ENCODE results near the gene TMEM242. TPM values are rescaled to one million over a fixed set of nuclear protein-coding genes. Genes with fewer than 3 reads are reported as not detected.

The TMEM242 gene
- total and polyA plus RNA-seq, 10 of the 15 experiments (the other 5 are each of a cell fraction or from before 2014, with no cell fraction given) = 2.8 to 9.8 (median 5.5) TPM

GRCh38 chr6:157282284-157282683 lies 41.0 kb downstream of the TMEM242 start:
- no peak for FAIRE-seq
- Histone ChIP-seq H3K27me3 (replicated peaks in 1 of 2; ENCODE audit: control insufficient read depth in 2 of 2, insufficient read depth in 2 of 2, low read length in 1 of 2) (no peaks in the 10 kb centered on the region), H2AFZ (ENCODE audit: control insufficient read depth, low read depth, low read length) (no peak overlapping the region), H3K27ac (ENCODE audit: control insufficient read depth, insufficient read depth) (no peak overlapping the region), H3K9me3 (replicated peaks; ENCODE audit: control insufficient read depth, insufficient read depth, low read length) (no peaks in the 10 kb centered on the region), H3K4me1 (ENCODE audit: control insufficient read depth, insufficient read depth, low read length) (no peaks in the 10 kb centered on the region), H3K4me3 (no peak overlapping the region), H3K36me3 (ENCODE audit: control insufficient read depth in 2 of 2, insufficient read depth in 2 of 2, low read length in 1 of 2) (no peaks in the 10 kb centered on the region), H3K4me2 (ENCODE audit: control insufficient read depth, insufficient read depth) (no peak overlapping the region), H3K9ac (ENCODE audit: control insufficient read depth, insufficient read depth, low read length) (no peak overlapping the region), H3K79me2 (ENCODE audit: control insufficient read depth, insufficient read depth, low read length) (no peaks in the 10 kb centered on the region), H4K20me1 (ENCODE audit: control insufficient read depth, insufficient read depth) (no peaks in the 10 kb centered on the region)
- ATAC-seq = no peak
- TF ChIP-seq MYC (IDR thresholded peaks at IDR 0.05; ENCODE audit: insufficient read depth, insufficient read length, insufficient replicate concordance, low read length, severe bottlenecking) (no peak), NFYB (IDR thresholded peaks at IDR 0.05; ENCODE audit: insufficient read depth, low read depth, low read length) (no peak), SIN3A (IDR thresholded peaks at IDR 0.05; ENCODE audit: low read depth, low read length) (no peak), TCF12 (IDR thresholded peaks at IDR 0.05; ENCODE audit: low read depth, low read length) (no peak), E2F4 (IDR thresholded peaks at IDR 0.05; ENCODE audit: low read depth, low read length) (no peak), RB1 (IDR thresholded peaks at IDR 0.05; ENCODE audit: borderline replicate concordance) (no peak), KAT2A (conservative IDR thresholded peaks at IDR 0.05; ENCODE audit: control insufficient read depth, low read depth, low read length) (no peak), TARDBP (IDR thresholded peaks at IDR 0.05; ENCODE audit: borderline replicate concordance) (no peak), STAT3 (IDR thresholded peaks at IDR 0.05; ENCODE audit: low read depth, low read length) (no peak), POU2F2 (IDR thresholded peaks at IDR 0.05; ENCODE audit: borderline replicate concordance, low read depth, low read length) (no peak), HCFC1 (IDR thresholded peaks at IDR 0.05; ENCODE audit: low read length) (no peak)
- BruUV-seq (replicated peaks) = no TSS peak
- DNase-seq (ENCODE audit: low read depth, low spot score) = no peak
- 54% methylated on average over 7 of the region's 7 CpGs for WGBS (ENCODE audit: insufficient coverage, insufficient replicate concordance, low lambda C conversion rate, missing lambda C conversion rate)
- intact Hi-C loops (cut with micrococcal nuclease; ENCODE audit: unreplicated experiment) (no loop called here), in situ Hi-C loops (cut with MboI) (no loop called here)
- CTCF ChIA-PET = interaction anchor here (0.6 to 0.8 kb wide), 2 partner anchors 10 to 31 kb away, joined by 3 read pairs; no protein-coding TSS in a partner anchor
- SMC1A ChIA-PET (ENCODE audit: uncharacterized antibody, unreplicated experiment) = no interaction called here
- POLR2A ChIA-PET = no interaction called here
- RAD21 ChIA-PET (ENCODE audit: unreplicated experiment) = no interaction called here
